ENCODE results near the gene RNF7.
"Not testable (repeated sequence)": the region's sequence is repeated elsewhere in the genome, so short reads cannot be mapped to it uniquely, and the experiment has no call there.

Gene RNF7

GRCh38 chr3:141735770-141736465, 2.2 kb upstream of the RNF7 start:
- no peak for DNase-seq

DNA sequence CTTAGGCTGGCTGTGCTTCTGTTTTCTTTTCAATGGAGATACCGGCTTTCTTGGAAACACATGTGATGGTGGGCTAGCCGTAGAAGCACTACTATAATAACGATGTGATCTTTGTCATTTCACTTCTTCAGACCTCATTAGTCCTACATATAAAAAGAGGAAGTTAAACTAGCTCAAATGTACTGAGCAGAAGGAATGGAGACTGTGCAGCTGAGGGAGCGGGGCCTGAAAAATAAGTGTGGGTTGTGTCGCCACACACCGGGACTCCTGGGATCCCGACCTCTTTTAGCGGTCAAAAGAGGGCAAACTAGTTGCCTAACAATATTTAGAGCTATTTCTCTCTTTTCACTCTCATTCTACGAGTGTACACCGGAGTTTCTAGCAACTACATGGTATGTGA, 1.0 kb upstream of the RNF7 start:
- no peak for DNase-seq

GRCh38 chr3:141737678-141738021, 448 bp upstream of the RNF7 start:
- no peak for DNase-seq

GRCh38 chr3:141738891-141739363, 829 bp downstream of the RNF7 start:
- no peak for DNase-seq

DNA sequence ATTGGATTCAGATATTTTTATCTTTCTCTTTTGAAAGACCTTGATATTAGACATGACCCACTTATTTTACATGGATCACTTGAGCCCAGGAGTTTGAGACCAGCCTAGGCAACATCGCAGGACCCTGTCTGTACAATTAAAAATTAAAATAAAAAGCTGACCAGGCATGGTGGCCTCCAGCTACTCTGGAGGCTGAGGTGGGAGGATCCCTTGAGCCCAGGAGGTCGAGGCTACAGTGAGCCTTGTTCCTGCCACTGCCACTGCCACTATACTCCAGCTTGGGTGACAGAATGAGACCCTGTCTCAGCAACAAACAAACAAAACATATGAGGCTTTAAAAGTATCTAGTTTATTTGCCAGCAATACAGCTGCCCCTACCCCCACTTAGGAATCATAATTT, 1.6 kb downstream of the RNF7 start:
- no peak for DNase-seq

GRCh38 chr3:141740349-141740748, 2.3 kb downstream of the RNF7 start:
- no peak for DNase-seq

- DNase-seq, result no peak
Measured at GRCh38 chr3:141743305-141743704, 5.2 kb downstream of the RNF7 start.

DNA sequence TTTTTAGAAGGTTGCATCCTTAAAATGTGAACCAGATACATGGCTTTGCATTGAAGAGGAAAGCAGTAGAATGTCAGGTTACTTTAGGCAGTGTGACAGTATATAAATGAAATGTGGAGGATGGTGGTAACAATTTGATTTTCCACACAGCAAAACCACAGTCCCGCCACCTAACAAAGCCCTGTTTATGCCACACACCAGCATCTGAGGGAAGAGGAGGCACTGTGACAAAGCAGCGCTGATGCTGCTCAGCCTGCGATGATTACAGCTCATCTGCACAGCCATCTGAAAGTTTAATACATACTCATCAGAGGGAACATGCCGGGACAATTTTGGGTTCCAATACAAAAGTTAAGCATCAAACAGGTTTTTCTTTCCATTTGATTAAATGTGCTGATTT, 8.9 kb downstream of the RNF7 start:
- no peak for DNase-seq

- DNase-seq, result no peak
Measured at GRCh38 chr3:141753399-141753798, 15.3 kb downstream of the RNF7 start.

DNA sequence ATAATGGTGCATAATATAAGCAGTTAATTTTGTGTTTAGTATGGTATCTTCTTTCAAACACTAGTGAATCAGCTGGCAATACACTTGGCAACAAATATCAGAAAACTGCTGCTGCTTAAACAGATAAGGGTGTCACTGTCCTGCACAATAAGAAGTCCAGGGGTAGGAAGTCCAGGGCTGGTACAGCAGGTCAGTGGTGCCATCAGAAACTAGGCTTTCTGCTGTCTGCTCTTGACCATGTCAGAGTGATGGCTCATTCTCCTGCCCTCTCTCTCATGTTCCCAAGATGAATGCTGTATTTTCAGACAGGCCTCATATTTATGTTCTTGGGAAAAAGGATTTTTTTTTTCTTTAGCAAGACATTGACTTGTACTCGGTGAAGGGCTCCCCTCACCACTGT, 15.9 kb downstream of the RNF7 start:
- no peak for DNase-seq

DNA sequence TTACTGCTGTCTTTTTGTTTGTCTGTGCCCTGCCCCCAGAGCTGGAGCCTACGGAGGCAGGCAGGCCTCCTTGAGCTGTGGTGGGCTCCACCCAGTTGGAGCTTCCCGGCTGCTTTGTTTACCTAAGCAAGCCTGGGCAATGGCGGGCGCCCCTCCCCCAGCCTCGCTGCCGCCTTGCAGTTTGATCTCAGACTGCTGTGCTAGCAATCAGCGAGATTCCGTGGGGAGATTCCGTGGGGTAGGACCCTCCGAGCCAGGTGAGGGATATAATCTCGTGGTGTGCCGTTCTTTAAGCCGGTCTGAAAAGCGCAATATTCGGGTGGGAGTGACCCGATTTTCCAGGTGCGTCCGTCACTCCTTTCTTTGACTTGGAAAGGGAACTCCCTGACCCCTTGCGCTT, 24.5 kb downstream of the RNF7 start:
- DNase-seq, result not testable (repeated sequence)

DNA sequence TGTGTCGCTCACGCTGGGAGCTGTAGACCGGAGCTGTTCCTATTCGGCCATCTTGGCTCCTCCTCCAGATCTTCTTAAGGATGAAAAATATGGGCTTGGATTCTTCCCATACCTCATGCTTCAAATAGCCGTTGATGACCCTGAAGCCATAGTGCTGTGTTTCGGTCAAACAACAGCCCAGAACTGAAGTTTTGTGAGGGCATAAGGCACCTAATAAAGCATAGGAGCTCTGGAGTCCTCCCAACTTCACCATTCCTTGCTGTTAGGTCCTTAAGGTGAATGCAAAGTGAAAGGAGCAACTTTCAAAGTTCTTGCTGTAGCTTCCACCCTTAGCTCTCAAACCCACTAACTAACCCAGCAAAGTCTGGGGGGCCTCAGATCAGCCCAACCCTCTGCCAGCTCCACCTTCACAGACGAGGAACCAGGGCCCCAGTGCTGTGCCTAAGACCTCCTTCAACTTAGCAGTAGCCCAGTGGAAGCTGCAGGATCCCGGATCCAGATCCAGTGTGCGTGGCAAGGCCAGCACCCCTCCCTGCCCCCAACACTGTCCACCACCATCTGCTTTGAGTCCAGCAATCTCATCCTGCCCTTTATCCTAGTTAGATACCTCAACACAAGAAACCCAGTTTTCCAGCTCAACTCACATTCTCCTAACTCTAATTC, 25.1 kb downstream of the RNF7 start, which contains the start of gene GRK7:
Gene GRK7 (plus strand): TSS at position 321 of the 663 bp plus-strand sequence. CDS start 14,877 bp downstream, outside the sequence.
- no peak for DNase-seq

- no peak for DNase-seq
Measured at GRCh38 chr3:141764045-141764444, 25.9 kb downstream of the RNF7 start.

GRCh38 chr3:141764465-141764864, 26.4 kb downstream of the RNF7 start:
- no peak for DNase-seq

GRCh38 chr3:141764986-141765385, 26.9 kb downstream of the RNF7 start:
- no peak for DNase-seq

DNA sequence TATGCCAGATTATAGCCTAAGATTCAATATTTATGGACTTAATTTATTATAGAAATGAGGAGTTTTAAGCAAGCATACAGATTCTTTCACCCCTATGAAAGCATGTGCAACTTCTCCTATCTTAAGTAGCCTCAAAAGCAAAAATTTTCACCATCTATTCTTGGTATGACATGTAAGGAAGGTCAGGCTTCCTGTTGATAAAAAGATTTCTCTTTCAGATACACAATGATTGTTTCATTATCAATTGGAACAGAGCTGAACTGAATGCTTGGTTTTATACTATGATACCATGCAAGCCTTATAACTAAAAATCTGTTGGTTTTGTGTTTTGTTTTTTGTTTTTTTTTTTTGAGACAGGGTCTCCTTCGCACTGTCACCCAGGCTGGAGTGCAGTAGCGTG, 29.0 kb downstream of the RNF7 start:
- no peak for DNase-seq

DNA sequence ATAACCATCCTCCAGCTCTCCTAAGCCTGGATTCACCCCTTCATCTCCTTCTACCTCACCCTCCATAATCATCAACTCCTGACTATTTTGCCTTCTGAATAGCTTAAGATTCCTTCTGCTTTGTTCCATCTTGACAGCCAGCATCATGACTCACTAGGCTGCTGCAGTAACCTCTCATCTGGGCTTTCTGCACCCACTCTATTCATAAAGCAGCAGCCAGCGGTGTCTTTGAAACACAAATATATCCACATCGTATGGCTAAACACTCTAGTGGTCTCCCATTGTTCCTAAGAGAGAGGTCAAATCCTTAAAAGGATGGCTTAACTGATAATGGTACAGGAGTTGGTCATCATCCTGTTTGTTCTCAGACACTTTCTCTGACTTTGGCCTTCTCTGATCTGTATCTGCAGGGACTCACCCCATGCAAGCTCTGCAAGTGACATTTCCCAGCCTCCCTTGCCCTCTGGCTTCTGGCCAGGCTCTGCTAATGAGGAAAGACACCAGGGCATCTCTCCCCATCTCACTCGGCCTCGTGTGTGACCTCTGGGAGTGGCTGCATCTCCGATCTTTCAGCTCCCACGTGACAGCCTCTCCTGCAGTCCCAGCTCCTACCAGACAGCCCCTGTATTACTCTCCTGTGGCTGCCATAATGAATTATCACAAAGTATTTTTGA, 31.3 kb downstream of the RNF7 start:
- no peak for DNase-seq

- DNase-seq, result no peak
Measured at GRCh38 chr3:141773676-141774075, 35.6 kb downstream of the RNF7 start.

GRCh38 chr3:141776376-141776775, 38.3 kb downstream of the RNF7 start:
- no peak for DNase-seq

- DNase-seq, result no peak
Measured at GRCh38 chr3:141776885-141777284, 38.8 kb downstream of the RNF7 start.

GRCh38 chr3:141777957-141778813, 40.1 kb downstream of the RNF7 start:
- no peak for DNase-seq

DNA sequence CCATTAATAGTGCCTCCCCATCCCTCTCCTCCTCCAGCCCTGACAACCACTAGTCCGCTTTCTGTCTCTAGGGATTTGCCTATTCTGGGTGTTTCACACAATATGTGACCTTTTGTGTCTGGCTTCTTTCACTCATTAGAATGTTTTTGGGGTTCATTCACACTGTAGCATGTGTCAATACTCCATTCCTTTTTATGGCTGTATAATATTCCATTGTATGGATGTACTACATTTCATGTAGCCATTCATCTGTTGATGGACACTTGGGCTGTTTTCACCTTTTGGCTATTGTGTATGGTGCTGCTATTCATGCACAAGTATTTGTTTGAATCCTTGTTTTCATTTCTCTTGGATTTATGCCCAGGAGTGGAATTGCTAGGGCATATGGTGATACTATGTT, 41.6 kb downstream of the RNF7 start:
- DNase-seq, result no peak

- no peak for DNase-seq
Measured at GRCh38 chr3:141782386-141782932, 44.4 kb downstream of the RNF7 start.

Data from activated CD8-positive, alpha-beta memory T cell treated with anti-CD3 and anti-CD28 coated beads, Interleukin-2, amount 50 U/mL, for 48 hours (primary cell).